ENCODE results near the gene JARID2. TPM values are rescaled to one million over a fixed set of nuclear protein-coding genes. Genes with fewer than 3 reads are reported as not detected.
A peak's percentile ranks its signal among the peaks of the same experiment; 100 is the strongest.

Gene JARID2
- total and polyA plus RNA-seq, 9 of the 15 experiments (the other 6 are each of a cell fraction or from before 2014, with no cell fraction given), result 5.0 to 29.0 (median 15.6) TPM

- TF ChIP-seq MNT (conservative IDR thresholded peaks at IDR 0.05) (peak; percentile 47 to 53; a peak in 3 of 4 replicates), HDAC2 (IDR thresholded peaks at IDR 0.05) (peak; percentile 58; the same call in 1 of the 2 replicates), CEBPB (tag; IDR thresholded peaks at IDR 0.05) (no peak), FOS (IDR thresholded peaks at IDR 0.05; ENCODE audit: extremely low read depth, insufficient read length) (no peak), MEF2D (tag; conservative IDR thresholded peaks at IDR 0.05; ENCODE audit: low read depth) (peak; percentile 97), CHD1 (IDR thresholded peaks at IDR 0.05; ENCODE audit: low read length) (no peak), TCF7L2 (IDR thresholded peaks at IDR 0.05; ENCODE audit: low read depth, low read length) (no peak), BCL6 (CRISPR knock-in tag; IDR thresholded peaks at IDR 0.05) (no peak), SPI1 (IDR thresholded peaks at IDR 0.05; ENCODE audit: borderline replicate concordance, low read depth, low read length) (peak; percentile 12; the same call in 1 of the 2 replicates), BRD9 (IDR thresholded peaks at IDR 0.05; ENCODE audit: low read depth, partially characterized antibody) (no peak), ZNF3 (CRISPR knock-in tag; IDR thresholded peaks at IDR 0.05) (no peak), ZNF778 (CRISPR knock-in tag; IDR thresholded peaks at IDR 0.05) (no peak), MEF2A (IDR thresholded peaks at IDR 0.05; ENCODE audit: control insufficient read depth, low read depth, low read length) (peak; percentile 46; the same call in 1 of the 2 replicates), THAP7 (CRISPR knock-in tag; IDR thresholded peaks at IDR 0.05) (no peak), SMAD4 (CRISPR knock-in tag; conservative IDR thresholded peaks at IDR 0.05) (no peak), FOXK2 (conservative IDR thresholded peaks at IDR 0.05 in 1 of 2, IDR thresholded peaks at IDR 0.05 in 1 of 2; ENCODE audit: low read depth in 2 of 2) (peak; percentile 12 to 24; a peak in 1 of 4 replicates), CHCHD3 (CRISPR knock-in tag; IDR thresholded peaks at IDR 0.05) (no peak), TAL1 (IDR thresholded peaks at IDR 0.05) (peak; percentile 58), ZNF184 (CRISPR knock-in tag; IDR thresholded peaks at IDR 0.05) (no peak), KDM1A (IDR thresholded peaks at IDR 0.05) (peak; percentile 84 to 92), PREB (CRISPR knock-in tag; IDR thresholded peaks at IDR 0.05) (no peak), HMG20A (CRISPR knock-in tag; conservative IDR thresholded peaks at IDR 0.05) (no peak), FOXJ2 (tag; IDR thresholded peaks at IDR 0.05) (peak; percentile 88; the same call in 1 of the 2 replicates), EGR1 (conservative IDR thresholded peaks at IDR 0.05) (no peak), MLLT1 (IDR thresholded peaks at IDR 0.05) (no peak), CBFB (CRISPR knock-in tag; IDR thresholded peaks at IDR 0.05) (no peak), ZSCAN32 (CRISPR knock-in tag; IDR thresholded peaks at IDR 0.05) (no peak), ZNF212 (CRISPR knock-in tag; IDR thresholded peaks at IDR 0.05) (no peak)
These were observed 188.4 kb downstream of the JARID2 start (continued) for GRCh38 chr6:15434263-15434662.

Measured in K562 (cell line).